HG03571 (cell line): ENCODE results near the gene MLLT3.

ENCODE experiments used
- ATAC-seq: cut with Tn5 transposase; IDR thresholded peaks from one replicate; pipeline ENCODE4 v1.9.1; 2021; ENCODE audit not compliant: unreplicated experiment

The MLLT3 gene

GRCh38 chr9:20559231-20559890, 62.9 kb downstream of the MLLT3 start:
- ATAC-seq, result no peak

- ATAC-seq, result no peak
These were observed 63.7 kb downstream of the MLLT3 start for GRCh38 chr9:20558566-20559016.

- ATAC-seq, result no peak
These were observed 64.3 kb downstream of the MLLT3 start for GRCh38 chr9:20557890-20558565.

GRCh38 chr9:20557285-20557684, 65.0 kb downstream of the MLLT3 start:
- no peak for ATAC-seq

GRCh38 chr9:20553558-20554149, 68.6 kb downstream of the MLLT3 start:
- ATAC-seq, result no peak

GRCh38 chr9:20552874-20553557, 69.3 kb downstream of the MLLT3 start:
- no peak for ATAC-seq

GRCh38 chr9:20551835-20552234, 70.5 kb downstream of the MLLT3 start:
- ATAC-seq, result peak; percentile 69

- ATAC-seq, result no peak
These were observed 71.1 kb downstream of the MLLT3 start for GRCh38 chr9:20551236-20551635.

- no peak for ATAC-seq
These were observed 72.0 kb downstream of the MLLT3 start for GRCh38 chr9:20550326-20550725.

GRCh38 chr9:20549053-20549452, 73.2 kb downstream of the MLLT3 start:
- ATAC-seq, result no peak

- no peak for ATAC-seq
These were observed 77.2 kb downstream of the MLLT3 start for GRCh38 chr9:20545023-20545622.

- no peak for ATAC-seq
These were observed 82.0 kb downstream of the MLLT3 start for GRCh38 chr9:20540169-20540863.

- no peak for ATAC-seq
These were observed 83.3 kb downstream of the MLLT3 start for GRCh38 chr9:20538956-20539355.

GRCh38 chr9:20538092-20538491, 84.2 kb downstream of the MLLT3 start:
- no peak for ATAC-seq

GRCh38 chr9:20537294-20537693, 85.0 kb downstream of the MLLT3 start:
- ATAC-seq, result no peak

GRCh38 chr9:20532584-20532983, 89.7 kb downstream of the MLLT3 start:
- ATAC-seq, result no peak

- ATAC-seq, result no peak
These were observed 92.5 kb downstream of the MLLT3 start for GRCh38 chr9:20529837-20530236.

GRCh38 chr9:20528253-20528652, 94.0 kb downstream of the MLLT3 start:
- ATAC-seq, result no peak

- ATAC-seq, result no peak
These were observed 95.6 kb downstream of the MLLT3 start for GRCh38 chr9:20526500-20527319.

- ATAC-seq, result no peak
These were observed 97.5 kb downstream of the MLLT3 start for GRCh38 chr9:20524776-20525175.
